ENCODE measurements around the gene NKG7. TPM values are rescaled to one million over a fixed set of nuclear protein-coding genes. Genes with fewer than 3 reads are reported as not detected.

NKG7 gene
- total RNA-seq (2016; rRNA removed; fragmentation: Illumina TruSeq; extraction: Trizol) (not detected in 2 replicates), polyA plus RNA-seq (2011; rRNA removed) (0.21 and 0.40 TPM in 2 replicates), polyA minus RNA-seq (2011; rRNA and poly(A)+ RNA removed; ENCODE audit: low replicate concordance) (not detected in 2 replicates), Bru-seq, nascent RNA (not detected), BruChase-seq, experiment 1, labeled RNA remaining after a 6-hour chase (not detected), BruChase-seq, experiment 2, labeled RNA remaining after a 2-hour chase (not detected)
- not detected in 2 replicates for total RNA-seq (2016; cell fraction: cytosol; rRNA removed; fragmentation: Illumina TruSeq; extraction: Trizol; ENCODE audit: low read depth)
- total RNA-seq (2016; cell fraction: insoluble cytoplasmic fraction; rRNA removed; fragmentation: Illumina TruSeq; extraction: Trizol), result not detected in 2 replicates
- not detected in 2 replicates for total RNA-seq (2016; cell fraction: membrane; rRNA removed; fragmentation: Illumina TruSeq; extraction: Trizol)
- total RNA-seq (2016; cell fraction: nucleus; rRNA removed; fragmentation: Illumina TruSeq; extraction: Trizol), result not detected in 2 replicates
- polyA plus RNA-seq (2011; cell fraction: cytosol; rRNA removed), result 0.16 TPM in 1 of 2 replicates, not detected in the other
- polyA plus RNA-seq (2011; cell fraction: nucleus; rRNA removed), result not detected in 2 replicates
- polyA plus RNA-seq (2012), result 0.25 and 0.42 TPM in 2 replicates
- not detected in 2 replicates for polyA plus RNA-seq (2016; cell fraction: cytosol; fragmentation: Illumina TruSeq; extraction: Trizol; ENCODE audit: low read depth)
- polyA plus RNA-seq (2016; cell fraction: insoluble cytoplasmic fraction; fragmentation: Illumina TruSeq; extraction: Trizol; ENCODE audit: low read depth), result not detected in 2 replicates
- not detected in 2 replicates for polyA plus RNA-seq (2016; cell fraction: membrane; fragmentation: Illumina TruSeq; extraction: Trizol; ENCODE audit: low read depth)
- polyA plus RNA-seq (2016; cell fraction: nucleus; fragmentation: Illumina TruSeq; extraction: Trizol; ENCODE audit: insufficient read depth, low read depth), result not detected in 2 replicates
- polyA minus RNA-seq (2011; cell fraction: cytosol; rRNA and poly(A)+ RNA removed), result not detected in 2 replicates
- polyA minus RNA-seq (2011; cell fraction: nucleus; rRNA and poly(A)+ RNA removed), result not detected in 2 replicates
- long read RNA-seq, experiment 1, result 0 reads
- long read RNA-seq, experiment 2, result 0 reads

GRCh38 chr19:51372649-51373504 lies at the start of gene NKG7:
NKG7 (minus strand) TSS chr19:51372654; CDS start chr19:51372535, 119 bp downstream.
- H3K4me1 ChIP-seq (ENCODE audit: insufficient read depth, low read length), result peaks cover 37% of the 10 kb centered on the region
- TF ChIP-seq REL (CRISPR knock-in tag; conservative IDR thresholded peaks at IDR 0.05) (no peak), ZNF33A (CRISPR knock-in tag; IDR thresholded peaks at IDR 0.05; ENCODE audit: borderline replicate concordance) (no peak), ZFP62 (CRISPR knock-in tag; IDR thresholded peaks at IDR 0.05) (no peak), SRSF1 (optimal IDR thresholded peaks at IDR 0.05; ENCODE audit: low read depth, low read length) (no peak)
- no peak within 1 kb of the TSS for H3K27ac ChIP-seq (ENCODE audit: extremely low read length, insufficient read depth, low read length)
- peaks cover 0 to 14% of the 10 kb centered on the region in 2 experiments; a peak in 1 of 5 replicates for H3K27me3 ChIP-seq (ENCODE audit: control insufficient read depth in 1 of 2, insufficient read depth in 2 of 2, low read length in 2 of 2)
- H3K9ac ChIP-seq (ENCODE audit: insufficient read depth, low read depth, low read length), result no peak within 1 kb of the TSS
- intact Hi-C loops (cut with micrococcal nuclease; ENCODE audit: unreplicated experiment) (no loop called here), in situ Hi-C loops (cut with HindIII; ENCODE audit: extremely low pct_ligation_motif_present, low pct_unique_long_range_greater_than_20kb) (no loop called here)
- ChIA-PET POLR2A (interaction anchor here (1.5 to 5.3 kb wide), 5 partner anchors 10 to 32 kb away, joined by 4 to 27 read pairs (median 10); partner anchors contain the start of genes LIM2 and VSIG10L), CTCF (ENCODE audit: low intra/inter-chr PET ratio, low total read pairs) (no interaction called here)
- DNase-seq (ENCODE audit: low spot score) (no peak), ATAC-seq (no peak), FAIRE-seq (no peak)
- H3K36me3 ChIP-seq (replicated peaks in 1 of 2; ENCODE audit: control insufficient read depth in 1 of 2, insufficient read depth in 2 of 2, low read length in 2 of 2), result no peaks in the 10 kb centered on the region
- H3K4me2 ChIP-seq (ENCODE audit: low read depth, low read length), result no peak within 1 kb of the TSS; the same call in 1 of the 2 replicates
- BruUV-seq (replicated peaks), result no TSS peak
- no peak within 1 kb of the TSS for H3K4me3 ChIP-seq (replicated peaks in 1 of 3; ENCODE audit: insufficient read depth in 1 of 3, low read depth in 2 of 3, low read length in 3 of 3)
- H2AFZ ChIP-seq (ENCODE audit: low read length), result no peak within 1 kb of the TSS
- H4K20me1 ChIP-seq (ENCODE audit: insufficient read depth, low read length), result no peaks in the 10 kb centered on the region
- 55% methylated on average over 5 of the region's 9 CpGs for WGBS (ENCODE audit: low lambda C conversion rate)
- H3K79me2 ChIP-seq (ENCODE audit: insufficient read depth, low read length), result peaks cover 5% of the 10 kb centered on the region
- H3K9me3 ChIP-seq (ENCODE audit: low read length), result no peaks in the 10 kb centered on the region

All from HepG2 (cell line).